HepG2 (cell line): Measurements from ENCODE around the gene GHR. TPM values are rescaled to one million over a fixed set of nuclear protein-coding genes. Genes with fewer than 3 reads are reported as not detected.

Source experiments
- ATAC-seq: fragments of 200-7000 bp; cut with Tn5 transposase; 3 replicates; pipeline ENCODE4 v1.9.1; 2020; ENCODE audit warnings: mild to moderate bottlenecking, moderate library complexity
- BruUV-seq: library from RNA; stranded (reverse); fragments of 400-500 nt; replicated peaks from 2 replicates; lab custom pipeline; 2021; lab: Mats Ljungman, UMichigan
- CTCF ChIA-PET: fragments of 300-600 bp; formaldehyde crosslinking; extraction: SDS; loops from one replicate; lab custom pipeline; 2021; ENCODE audit warnings: low total read pairs, inconsistent platforms, low intra/inter-chr PET ratio; lab: Yijun Ruan, JAX
- POLR2A ChIA-PET: fragments of 350-600 bp; sonication (Branson Sonifier 250); formaldehyde crosslinking; loops from one replicate; lab custom pipeline; 2020; ENCODE audit warnings: antibody characterized with exemption, inconsistent platforms; lab: Yijun Ruan, JAX
- DNase-seq: peaks from one replicate; pipeline ENCODE4 v3.0.0-alpha.2; 2015; ENCODE audit warnings: low spot score
- FAIRE-seq: peaks from 3 replicates; lab custom pipeline; 2011; peaks lifted over from hg19 to GRCh38; lab: Jason Lieb, UNC
- H2AFZ ChIP-seq: one replicate; pipeline ENCODE4 v1.6.1; 2011; ENCODE audit warnings: low read length, inconsistent platforms
- H3K27ac ChIP-seq: fragments of 300-600 bp; 3 replicates; pipeline ENCODE4 v1.8.0; 2011; ENCODE audit warnings: mixed run types, mild to moderate bottlenecking, mixed read lengths, low read length, inconsistent platforms; ENCODE audit not compliant: insufficient read depth; ENCODE audit errors: extremely low read length
- H3K27me3 ChIP-seq, 2 experiments: fragments of 200-600 bp in 1 of 2; 2 replicates in 1 of 2; 3 replicates in 1 of 2; pipeline versions ENCODE4 v1.6.0 to v1.8.0; 2011; ENCODE audit warnings: low read length in 2 of 2, mild to moderate bottlenecking in 2 of 2, moderate library complexity in 2 of 2, inconsistent platforms in 1 of 2; ENCODE audit not compliant: insufficient read depth in 2 of 2, control insufficient read depth in 1 of 2
- H3K36me3 ChIP-seq, 2 experiments: fragments of 200-600 bp in 1 of 2; replicated peaks in 1 of 2; 2 replicates in 1 of 2; 3 replicates in 1 of 2; pipeline versions ENCODE4 v1.5.1 to v1.8.0; 2011; ENCODE audit warnings: low read length in 2 of 2, inconsistent platforms in 1 of 2; ENCODE audit not compliant: insufficient read depth in 2 of 2, control insufficient read depth in 1 of 2
- H3K4me1 ChIP-seq: 2 replicates; pipeline ENCODE4 v1.5.1; 2012; ENCODE audit warnings: low read length, inconsistent platforms; ENCODE audit not compliant: insufficient read depth
- H3K4me2 ChIP-seq: 2 replicates; pipeline ENCODE4 v1.6.0; 2011; ENCODE audit warnings: low read depth, low read length, inconsistent platforms
- H3K4me3 ChIP-seq, 3 experiments: fragments of 200-600 bp in 1 of 3; sonication (generic), shearing (Covaris generic) in 1 of 3; replicated peaks in 1 of 3; 2 replicates each; pipeline ENCODE4 v1.5.1; 2011 to 2016; ENCODE audit warnings: low read length in 3 of 3, inconsistent platforms in 2 of 3, low read depth in 2 of 3, mild to moderate bottlenecking in 2 of 3, control low read depth in 1 of 3, mixed read lengths in 1 of 3; ENCODE audit not compliant: insufficient read depth in 1 of 3
- H3K79me2 ChIP-seq: one replicate; pipeline ENCODE4 v1.6.1; 2011; ENCODE audit warnings: low read length, inconsistent platforms; ENCODE audit not compliant: insufficient read depth
- H3K9ac ChIP-seq: 2 replicates; pipeline ENCODE4 v1.6.0; 2011; ENCODE audit warnings: mild to moderate bottlenecking, low read depth, low read length, inconsistent platforms; ENCODE audit not compliant: insufficient read depth
- H3K9me3 ChIP-seq: 2 replicates; pipeline ENCODE4 v1.5.1; 2012; ENCODE audit warnings: mild to moderate bottlenecking, low read length
- H4K20me1 ChIP-seq: 2 replicates; pipeline ENCODE4 v1.6.0; 2011; ENCODE audit warnings: inconsistent platforms, mild to moderate bottlenecking, low read length, moderate library complexity; ENCODE audit not compliant: insufficient read depth
- GPN1 ChIP-seq: sonication (generic); formaldehyde crosslinking; IDR thresholded peaks from 2 replicates; pipeline ENCODE4 v1.5.1; 2020; ENCODE audit warnings: missing genetic modification reagents, borderline replicate concordance
- MAFG ChIP-seq: sonication (generic); formaldehyde crosslinking; IDR thresholded peaks from 2 replicates; pipeline ENCODE4 v1.5.1; 2020; ENCODE audit warnings: mild to moderate bottlenecking, missing genetic modification reagents
- ZNF230 ChIP-seq: sonication (generic); formaldehyde crosslinking; IDR thresholded peaks from 2 replicates; pipeline ENCODE4 v1.4.0; 2020; ENCODE audit warnings: mild to moderate bottlenecking, missing genetic modification reagents
- ZNF766 ChIP-seq: sonication (generic); formaldehyde crosslinking; IDR thresholded peaks from 2 replicates; pipeline ENCODE4 v1.5.0; 2020; ENCODE audit warnings: missing genetic modification reagents, borderline replicate concordance
- WGBS: methylation state at CpG from one replicate; pipeline ENCODE4 v1.1.6; 2017; ENCODE audit warnings: low lambda C conversion rate; 5-methylcytosine and 5-hydroxymethylcytosine counted together
- in situ Hi-C: cut with HindIII; loops from 2 replicates; pipeline ENCODE4 v1.10.0; 2017; ENCODE audit warnings: low pct_unique_long_range_greater_than_20kb; ENCODE audit not compliant: extremely low pct_ligation_motif_present
- intact Hi-C: fragments of 100-400 bp; cut with micrococcal nuclease; formaldehyde crosslinking; loops from one replicate; pipeline ENCODE4 v1.10.0; 2022; ENCODE audit not compliant: unreplicated experiment
- polyA plus RNA-seq, 8 experiments: library from polyadenylated mRNA; depleted of rRNA in 3 of 8; stranded (reverse) in 7 of 8; unstranded in 1 of 8; fragments of >200 nt; fragmentation: Illumina TruSeq in 4 of 8; extraction: Trizol in 4 of 8; gene quantifications; 2 replicates each; pipeline versions ENCODE4 v1.2.1 to v1.2.3, GENCODE V29; 2011 to 2016; ENCODE audit warnings: low read depth in 4 of 8, missing spikeins in 1 of 8, mixed read lengths in 1 of 8; ENCODE audit not compliant: insufficient read depth in 1 of 8
- total RNA-seq, 5 experiments: library from RNA; depleted of rRNA; stranded (reverse); fragments of >200 nt; fragmentation: Illumina TruSeq; extraction: Trizol; gene quantifications; 2 replicates each; pipeline ENCODE4 v1.2.3, GENCODE V29; 2016; ENCODE audit warnings: low read depth in 1 of 5

GHR gene
- total and polyA plus RNA-seq, 2 of the 13 experiments (the other 11 are each of a cell fraction or from before 2014, with no cell fraction given) = 0.07 TPM; not detected in 1

- FAIRE-seq = no peak
- Histone ChIP-seq H4K20me1 (no peaks in the 10 kb centered on the region), H3K9me3 (no peaks in the 10 kb centered on the region), H3K27me3 (no peaks in the 10 kb centered on the region), H3K27ac (no peak overlapping the region), H3K4me3 (no peak overlapping the region), H3K4me1 (no peaks in the 10 kb centered on the region), H3K36me3 (no peaks in the 10 kb centered on the region), H2AFZ (no peak overlapping the region), H3K79me2 (no peaks in the 10 kb centered on the region), H3K4me2 (no peak overlapping the region), H3K9ac (no peak overlapping the region)
- TF ChIP-seq GPN1 (CRISPR knock-in tag) = no peak
- BruUV-seq = no TSS peak
- POLR2A ChIA-PET = no interaction called here
- CTCF ChIA-PET = no interaction called here
- intact Hi-C loops (no loop called here), in situ Hi-C loops (no loop called here)
- no peak for DNase-seq
- ATAC-seq = no peak
- 33% methylated on average over 4 of the region's 5 CpGs for WGBS
Measured at GRCh38 chr5:42454216-42454995, 31.2 kb downstream of the GHR start.

- no peaks in the 10 kb centered on the region for H3K27me3 ChIP-seq
- H3K36me3 ChIP-seq = no peaks in the 10 kb centered on the region
- H3K27ac ChIP-seq = no peak overlapping the region
- BruUV-seq = no TSS peak
- H4K20me1 ChIP-seq = no peaks in the 10 kb centered on the region
- no peak for TF ChIP-seq ZNF230 (CRISPR knock-in tag)
- no peak for TF ChIP-seq MAFG
- no peak for TF ChIP-seq ZNF766
- in situ Hi-C loops = no loop called here
- ATAC-seq = no peak
- H3K4me2 ChIP-seq = no peak overlapping the region
- no peak for FAIRE-seq
- ChIA-PET CTCF (no interaction called here), POLR2A (no interaction called here)
- DNase-seq = no peak
- 6% methylated on average over 1 of the region's 1 CpG for WGBS
- no peak overlapping the region for H3K4me3 ChIP-seq
- no peaks in the 10 kb centered on the region for H3K79me2 ChIP-seq
- H2AFZ ChIP-seq = no peak overlapping the region
- H3K4me1 ChIP-seq = no peaks in the 10 kb centered on the region
- H3K9me3 ChIP-seq = no peaks in the 10 kb centered on the region
- no peak overlapping the region for H3K9ac ChIP-seq
- intact Hi-C loops = no loop called here
Measured at GRCh38 chr5:42461033-42461432, 37.8 kb downstream of the GHR start.
